Esophagus squamous epithelium (tissue), 4 donors: ENCODE results near the gene FIG4.

ENCODE experiments used
- POLR2A ChIP-seq, 4 donors: fragments of 450-650 bp; IDR thresholded peaks; one replicate each; pipeline ENCODE4 v1.6.1; 2017; ENCODE audit warnings: antibody characterized with exemption in 4 of 4, mild to moderate bottlenecking in 4 of 4, moderate library complexity in 3 of 4
- TF ChIP-seq, protein P1 (sequence below), 6 experiments: fragments of 450-650 bp in 4 of 6; fragments of 200-600 bp in 2 of 6; sonication (generic) in 2 of 6; IDR thresholded peaks; one replicate each; pipeline ENCODE4 v1.5.1; 2016 to 2019; ENCODE audit warnings: antibody characterized with exemption in 6 of 6, mild to moderate bottlenecking in 4 of 6, moderate library complexity in 4 of 6

DNA sequence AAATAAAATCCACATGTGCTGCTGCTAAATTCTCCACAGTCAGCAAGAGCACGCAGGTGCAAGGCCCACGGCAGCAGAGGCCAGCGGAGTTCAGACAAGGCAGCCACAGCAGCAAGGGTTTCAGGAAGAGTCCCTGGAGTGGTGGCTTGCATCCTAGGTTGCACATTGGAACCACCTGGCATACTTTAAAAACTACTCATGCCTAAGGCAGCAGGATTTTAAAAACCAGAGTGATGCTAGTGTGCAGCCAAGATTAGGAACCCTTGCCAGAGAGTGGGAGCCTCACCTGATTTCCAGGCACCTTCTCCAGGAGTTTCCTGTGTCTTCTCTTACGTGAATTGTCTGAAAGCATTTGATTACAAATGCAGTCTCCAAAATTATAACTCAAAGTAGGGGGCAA, 183.0 kb downstream of the FIG4 start:
- TF ChIP-seq, protein P1, sequence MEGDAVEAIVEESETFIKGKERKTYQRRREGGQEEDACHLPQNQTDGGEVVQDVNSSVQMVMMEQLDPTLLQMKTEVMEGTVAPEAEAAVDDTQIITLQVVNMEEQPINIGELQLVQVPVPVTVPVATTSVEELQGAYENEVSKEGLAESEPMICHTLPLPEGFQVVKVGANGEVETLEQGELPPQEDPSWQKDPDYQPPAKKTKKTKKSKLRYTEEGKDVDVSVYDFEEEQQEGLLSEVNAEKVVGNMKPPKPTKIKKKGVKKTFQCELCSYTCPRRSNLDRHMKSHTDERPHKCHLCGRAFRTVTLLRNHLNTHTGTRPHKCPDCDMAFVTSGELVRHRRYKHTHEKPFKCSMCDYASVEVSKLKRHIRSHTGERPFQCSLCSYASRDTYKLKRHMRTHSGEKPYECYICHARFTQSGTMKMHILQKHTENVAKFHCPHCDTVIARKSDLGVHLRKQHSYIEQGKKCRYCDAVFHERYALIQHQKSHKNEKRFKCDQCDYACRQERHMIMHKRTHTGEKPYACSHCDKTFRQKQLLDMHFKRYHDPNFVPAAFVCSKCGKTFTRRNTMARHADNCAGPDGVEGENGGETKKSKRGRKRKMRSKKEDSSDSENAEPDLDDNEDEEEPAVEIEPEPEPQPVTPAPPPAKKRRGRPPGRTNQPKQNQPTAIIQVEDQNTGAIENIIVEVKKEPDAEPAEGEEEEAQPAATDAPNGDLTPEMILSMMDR (IDR thresholded peaks at IDR 0.05) = no peak
- no peak for TF ChIP-seq POLR2A (IDR thresholded peaks at IDR 0.05)
